Activated CD8-positive, alpha-beta memory T cell treated with anti-CD3 and anti-CD28 coated beads for 36 hours (primary cell): Measurements from ENCODE around the gene EREG. TPM values are rescaled to one million over a fixed set of nuclear protein-coding genes. Genes with fewer than 3 reads are reported as not detected.
"Not testable (repeated sequence)": the region's sequence is repeated elsewhere in the genome, so short reads cannot be mapped to it uniquely, and the experiment has no call there.

Experiments
- CTCF ChIA-PET: fragments of 350-600 bp; sonication (Branson Sonifier 250); formaldehyde crosslinking; loops from one replicate; lab custom pipeline; 2021; ENCODE audit warnings: antibody characterized with exemption; lab: Charles Lee
- POLR2A ChIA-PET: fragments of 350-600 bp; sonication (Branson Sonifier 250); formaldehyde crosslinking; loops from one replicate; lab custom pipeline; 2021; ENCODE audit warnings: antibody characterized with exemption; lab: Charles Lee
- total RNA-seq, 2 experiments: library from RNA; stranded (reverse); gene quantifications; one replicate each; pipeline ENCODE4 v1.2.3, GENCODE V29; 2021

The EREG gene
- total RNA-seq, 2 experiments from 2014 or later: not detected

GRCh38 chr4:74339501-74339900, 25.4 kb upstream of the EREG start:
- CTCF ChIA-PET: no interaction called here
- POLR2A ChIA-PET: no interaction called here

GRCh38 chr4:74340421-74340820, 24.5 kb upstream of the EREG start:
- POLR2A ChIA-PET, CTCF ChIA-PET: not testable (repeated sequence)

DNA sequence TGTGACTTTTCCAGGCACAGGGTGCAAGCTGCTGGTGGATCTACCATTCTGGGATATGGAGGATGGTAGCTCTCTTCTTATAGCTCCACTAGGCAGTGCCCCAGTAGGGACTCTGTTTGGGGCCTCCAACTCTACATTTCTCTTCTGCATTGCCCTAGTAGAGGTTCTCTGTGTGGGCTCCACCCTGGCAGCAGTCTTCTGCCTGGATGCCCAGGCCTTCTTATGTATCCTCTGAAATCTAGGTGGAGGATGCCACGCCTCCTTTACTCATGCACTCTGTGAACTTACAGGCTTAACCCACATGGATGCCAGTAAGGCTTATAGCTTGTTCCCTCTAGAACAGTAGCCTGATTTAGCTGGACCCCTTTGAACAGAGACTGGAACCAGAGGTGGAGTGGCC, 20.9 kb upstream of the EREG start:
- POLR2A ChIA-PET: no interaction called here
- CTCF ChIA-PET: no interaction called here

- CTCF ChIA-PET: no interaction called here
- POLR2A ChIA-PET: no interaction called here
Observed at GRCh38 chr4:74353858-74354257, 11.1 kb upstream of the EREG start.

- CTCF ChIA-PET: no interaction called here
Observed at GRCh38 chr4:74357965-74358364, 7.0 kb upstream of the EREG start.

DNA sequence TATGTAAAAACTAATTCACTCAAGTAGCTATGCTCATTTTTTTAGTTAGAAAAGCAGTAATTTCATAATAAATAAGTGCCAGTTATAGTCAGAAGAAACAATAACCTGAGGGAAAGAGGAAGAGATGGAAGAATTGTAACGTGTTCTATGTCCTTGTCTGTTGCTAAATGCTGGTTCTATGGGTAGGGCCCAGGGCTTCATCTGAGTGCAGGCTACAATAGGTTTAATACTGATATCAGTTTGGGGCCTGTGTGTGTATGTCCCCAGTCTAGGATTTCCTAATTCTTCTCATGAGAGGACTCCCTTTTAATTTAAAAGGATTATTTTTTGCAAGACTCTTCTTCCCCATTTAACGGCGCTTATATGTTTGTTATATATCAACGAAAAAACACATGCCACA, 3.3 kb upstream of the EREG start:
- ChIA-PET POLR2A (no interaction called here), CTCF (no interaction called here)

More at GRCh38 chr4:74357965-74358364, 7.0 kb upstream of the EREG start:
- POLR2A ChIA-PET: no interaction called here

DNA sequence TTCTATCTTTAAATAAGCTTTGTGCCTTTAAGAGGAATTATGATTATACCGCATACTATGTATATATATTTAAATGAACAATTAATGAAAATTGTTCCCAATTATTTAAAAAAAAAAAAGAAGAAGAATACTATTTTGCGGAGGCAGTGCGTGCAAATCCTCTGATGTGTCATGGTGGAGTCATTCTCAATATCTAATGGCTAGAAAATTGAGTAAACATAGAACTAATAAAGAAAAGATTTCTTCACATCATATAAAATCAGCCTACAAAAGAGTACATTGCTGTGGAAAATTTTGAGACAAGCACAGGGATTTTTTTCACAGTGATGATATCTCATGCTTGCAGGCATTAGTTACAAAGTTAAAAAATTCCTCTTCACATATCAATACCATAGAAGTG, 2.6 kb upstream of the EREG start:
- CTCF ChIA-PET: no interaction called here
- POLR2A ChIA-PET: no interaction called here

DNA sequence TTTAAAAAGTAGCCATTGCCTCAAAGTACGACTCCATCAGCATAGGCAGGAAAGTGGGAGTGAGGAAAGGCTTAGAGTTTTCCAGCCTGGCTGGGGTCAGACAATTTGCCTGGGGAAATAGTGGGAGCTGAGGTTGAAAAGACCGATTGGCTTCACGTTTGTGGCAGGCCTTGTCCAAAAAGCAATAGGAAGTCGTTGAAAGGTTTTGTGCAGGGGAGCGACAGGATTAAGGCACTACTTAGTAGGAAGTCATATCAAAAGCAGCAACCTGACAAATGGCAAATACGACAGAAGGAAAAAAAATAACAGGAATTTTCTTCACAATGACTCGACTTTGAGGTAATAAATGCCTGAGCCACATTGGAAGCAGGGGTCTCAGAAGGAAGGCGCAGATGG, 691 bp upstream of the EREG start:
- ChIA-PET CTCF (no interaction called here), POLR2A (no interaction called here)

DNA sequence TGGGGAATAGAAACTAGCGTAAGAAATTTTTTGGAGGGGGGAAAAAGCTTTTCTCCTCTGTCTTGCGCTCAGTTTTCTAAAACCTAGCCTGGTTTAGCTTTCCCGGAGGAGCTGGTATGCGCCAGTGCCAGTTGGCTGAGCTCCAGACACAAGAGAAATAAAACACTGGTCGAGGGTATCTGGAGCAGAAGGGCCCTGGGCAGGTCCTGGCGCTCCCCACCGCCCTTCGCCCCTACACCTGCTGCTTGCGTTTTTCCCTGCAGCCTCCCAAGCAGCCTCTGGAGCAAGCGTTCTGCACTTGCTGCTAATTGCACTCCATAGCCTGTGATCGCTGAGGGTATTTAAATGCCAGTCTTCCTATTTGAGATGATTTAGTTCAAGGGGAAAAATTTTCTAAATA, 816 bp downstream of the EREG start:
- POLR2A ChIA-PET: no interaction called here
- CTCF ChIA-PET: no interaction called here

DNA sequence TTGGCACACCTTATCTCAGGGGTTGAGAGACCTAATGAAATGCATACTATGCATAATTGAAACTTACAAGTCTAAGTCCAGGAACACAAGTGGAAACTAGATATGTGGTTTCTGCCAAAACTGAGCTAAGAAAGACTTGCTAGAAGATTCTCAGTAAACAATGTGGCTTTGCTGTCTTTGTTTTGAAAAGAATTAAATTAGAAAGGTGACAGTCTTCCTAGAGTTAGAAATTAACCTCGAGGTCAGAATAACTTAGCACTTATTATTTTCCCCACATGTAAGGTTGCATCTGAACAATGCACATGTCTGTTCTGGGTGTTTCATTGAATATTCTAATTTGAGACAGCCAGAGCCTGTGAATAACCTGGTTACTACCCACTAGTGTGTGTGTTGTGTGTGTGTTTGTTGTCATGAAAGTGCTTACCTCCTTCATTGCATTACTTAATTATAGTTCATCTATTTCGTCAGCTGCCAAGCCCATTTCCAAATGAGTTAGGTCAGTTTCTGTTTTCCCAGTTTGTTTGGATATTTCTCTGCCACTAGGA, 1.5 kb downstream of the EREG start:
- ChIA-PET CTCF (no interaction called here), POLR2A (no interaction called here)

DNA sequence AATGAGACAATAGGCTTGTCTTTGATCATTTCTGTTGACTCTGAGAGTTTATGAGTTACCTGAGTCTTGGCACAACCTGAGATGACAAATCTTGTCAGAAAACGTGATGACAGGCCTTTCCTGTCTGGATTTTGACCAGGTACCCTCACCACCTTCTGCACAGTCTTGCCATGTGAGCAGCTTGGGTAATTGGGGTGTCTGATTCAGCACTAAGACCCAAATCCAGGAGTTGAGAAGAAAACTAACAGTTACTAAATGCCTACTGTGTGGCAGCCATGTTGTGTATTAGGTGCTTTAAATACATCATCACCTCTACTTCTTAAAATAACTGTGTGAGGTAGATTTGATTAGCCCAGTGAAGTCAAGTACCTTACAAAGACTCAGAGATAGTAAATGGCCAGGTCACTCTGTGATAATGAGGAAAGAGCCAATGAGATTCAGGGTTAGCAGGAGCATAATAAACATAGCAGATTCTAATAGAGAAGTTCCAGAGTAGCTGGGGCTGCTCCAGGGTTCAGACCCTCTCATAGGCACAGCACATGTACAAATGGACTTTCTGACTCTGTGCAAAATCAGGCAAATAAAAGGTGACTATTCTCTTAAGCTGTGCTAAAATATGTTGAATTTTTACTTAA, 2.8 kb downstream of the EREG start:
- CTCF ChIA-PET: no interaction called here
- POLR2A ChIA-PET: no interaction called here

GRCh38 chr4:74368596-74368995, 3.7 kb downstream of the EREG start:
- ChIA-PET POLR2A (no interaction called here), CTCF (no interaction called here)

DNA sequence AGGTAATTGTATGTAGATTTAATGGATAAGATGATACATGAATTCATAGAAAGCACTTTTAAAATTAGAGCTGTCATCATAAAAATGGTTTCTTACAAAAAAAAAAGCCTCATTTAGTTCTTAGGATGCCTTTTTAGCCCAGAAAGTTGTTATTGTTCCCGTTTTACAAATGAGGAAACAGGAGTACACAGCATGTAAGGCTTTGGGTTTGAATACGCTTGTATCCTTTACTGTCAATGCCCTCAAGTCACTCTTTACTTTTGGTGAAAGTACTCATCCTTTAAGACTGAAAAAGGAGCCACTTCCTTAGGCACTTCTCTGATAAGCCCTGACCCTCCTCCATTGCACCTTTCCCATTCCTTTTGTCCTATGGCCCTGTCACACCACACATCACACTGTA, 4.9 kb downstream of the EREG start:
- POLR2A ChIA-PET: no interaction called here
- CTCF ChIA-PET: no interaction called here

DNA sequence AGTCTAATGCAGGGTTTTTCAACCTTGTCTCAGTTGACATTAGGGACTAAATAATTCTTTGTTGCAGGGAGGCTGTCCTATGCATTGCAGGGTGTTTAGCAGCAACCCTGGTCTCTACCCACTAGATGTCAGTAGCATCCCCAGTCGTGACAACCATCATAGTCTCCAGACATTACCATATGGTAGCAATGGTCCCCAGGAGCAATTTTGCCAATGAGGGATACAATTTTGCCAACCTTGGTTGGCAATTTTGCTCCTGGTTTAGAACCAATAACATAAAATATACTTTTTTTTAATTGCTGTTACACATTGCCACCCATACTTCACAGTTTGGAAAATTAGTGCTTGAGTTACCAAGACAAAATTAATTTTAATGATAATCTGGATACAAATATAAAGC, 6.0 kb downstream of the EREG start:
- POLR2A ChIA-PET: no interaction called here
- CTCF ChIA-PET: no interaction called here

- POLR2A ChIA-PET: no interaction called here
Observed at GRCh38 chr4:74374128-74374527, 9.2 kb downstream of the EREG start.

GRCh38 chr4:74374561-74375327, 9.8 kb downstream of the EREG start:
- ChIA-PET POLR2A (no interaction called here), CTCF (interaction anchor here (0.7 kb wide), 1 partner anchor 25 kb away, joined by 3 read pairs; no protein-coding TSS in a partner anchor)

More at GRCh38 chr4:74374128-74374527, 9.2 kb downstream of the EREG start:
- CTCF ChIA-PET: no interaction called here

DNA sequence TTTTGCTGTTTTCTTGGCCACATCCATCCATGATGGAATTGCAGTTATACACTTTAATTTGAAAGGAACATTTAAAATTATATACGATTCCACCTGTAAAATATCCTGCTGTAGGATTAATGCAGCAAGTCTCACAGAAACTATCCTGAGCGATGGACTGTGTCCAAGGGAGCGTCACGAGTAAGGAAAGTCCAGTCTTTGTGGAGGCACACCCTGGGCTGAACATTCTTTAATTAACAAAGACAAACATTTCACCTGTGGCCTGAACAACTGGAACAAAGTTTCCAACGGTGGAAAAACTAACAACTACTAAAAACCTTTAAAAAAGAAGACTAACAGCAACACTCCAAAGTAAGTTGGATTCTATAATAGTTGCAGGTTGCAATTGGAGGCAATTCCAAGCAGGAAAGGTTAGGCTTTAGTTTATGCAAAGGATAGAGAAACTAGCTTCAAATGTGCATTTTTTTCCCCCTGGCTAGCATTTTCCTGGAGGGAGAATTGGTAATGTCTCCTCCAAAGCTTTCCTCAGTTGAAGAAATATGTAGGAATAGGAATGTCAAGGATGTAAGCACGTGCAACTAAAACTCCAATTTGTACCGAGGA, 11.0 kb downstream of the EREG start:
- POLR2A ChIA-PET: no interaction called here
- CTCF ChIA-PET: interaction anchor here (0.7 kb wide), 1 partner anchor 26 kb away, joined by 3 read pairs; no protein-coding TSS in a partner anchor

GRCh38 chr4:74376888-74377483, 12.0 kb downstream of the EREG start:
- ChIA-PET POLR2A (no interaction called here), CTCF (interaction anchor here (0.7 kb wide), 2 partner anchors 111 to 300 kb away, joined by 3 to 5 read pairs; no protein-coding TSS in a partner anchor)

DNA sequence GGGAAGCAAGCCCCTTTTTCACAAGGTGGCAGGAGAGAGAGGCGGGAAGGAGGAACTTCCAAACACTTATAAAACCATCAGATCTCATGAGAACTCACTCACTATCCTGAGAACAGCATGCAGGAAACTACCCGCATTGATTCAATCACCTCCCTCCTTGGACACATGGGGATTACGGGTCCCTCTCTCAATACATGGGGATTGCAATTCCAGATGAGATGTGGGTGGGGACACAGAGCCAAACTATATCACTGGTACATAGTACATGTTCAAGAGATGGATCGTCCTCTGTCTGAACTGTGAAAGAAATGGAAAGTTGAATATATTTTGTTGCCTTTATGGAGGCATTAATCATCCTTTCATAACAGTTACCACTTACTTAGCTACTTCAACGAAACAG, 12.8 kb downstream of the EREG start:
- POLR2A ChIA-PET: no interaction called here
- CTCF ChIA-PET: interaction anchor here (0.7 kb wide), 2 partner anchors 112 to 299 kb away, joined by 3 to 5 read pairs; no protein-coding TSS in a partner anchor

DNA sequence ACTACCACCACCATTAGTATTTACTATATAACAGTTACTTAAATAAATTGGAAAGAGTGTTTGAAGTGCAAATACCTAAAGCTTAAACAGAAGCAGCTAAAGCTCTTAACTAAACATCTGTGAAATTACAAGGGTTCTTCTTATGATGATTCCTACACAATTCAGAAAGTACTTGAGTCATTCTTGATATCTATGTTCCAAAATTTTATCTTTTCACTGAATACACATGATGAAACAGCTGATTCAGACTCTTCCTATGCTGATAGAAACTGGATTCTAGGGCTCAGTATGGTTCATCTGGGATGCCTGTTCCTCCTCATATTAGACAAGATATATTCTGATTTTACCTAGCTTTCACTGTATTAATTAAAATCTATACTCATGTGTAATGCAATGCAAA, 13.6 kb downstream of the EREG start:
- CTCF ChIA-PET: interaction anchor here (1.2 kb wide), 1 partner anchor 66 kb away, joined by 3 read pairs; the partner anchor contains the start of gene AREG
- POLR2A ChIA-PET: no interaction called here
